DND-41 (cell line): ENCODE results near the gene C1orf146.

Source experiments
- CTCF ChIP-seq: IDR thresholded peaks from 2 replicates; pipeline ENCODE4 v1.5.1; 2012; ENCODE audit warnings: borderline replicate concordance, low read length, moderate library complexity, mild to moderate bottlenecking; ENCODE audit not compliant: poor library complexity, severe bottlenecking; ENCODE audit errors: extremely low read depth
- EZH2 ChIP-seq: IDR thresholded peaks from 3 replicates; pipeline ENCODE4 v1.6.1; 2012; ENCODE audit warnings: borderline replicate concordance, low read depth, mild to moderate bottlenecking, moderate library complexity, low read length, inconsistent platforms; ENCODE audit not compliant: severe bottlenecking

GRCh38 chr1:92191726-92192125 lies 26.0 kb upstream of the C1orf146 start:
- TF ChIP-seq CTCF: no peak
- no peak for TF ChIP-seq EZH2
